ENCODE measurements around the gene SNAP25. TPM values are rescaled to one million over a fixed set of nuclear protein-coding genes. Genes with fewer than 3 reads are reported as not detected.

The SNAP25 gene
- total RNA-seq, 3 donors from 2014 or later, result 0.80 to 10.5 (median 1.1) TPM

DNA sequence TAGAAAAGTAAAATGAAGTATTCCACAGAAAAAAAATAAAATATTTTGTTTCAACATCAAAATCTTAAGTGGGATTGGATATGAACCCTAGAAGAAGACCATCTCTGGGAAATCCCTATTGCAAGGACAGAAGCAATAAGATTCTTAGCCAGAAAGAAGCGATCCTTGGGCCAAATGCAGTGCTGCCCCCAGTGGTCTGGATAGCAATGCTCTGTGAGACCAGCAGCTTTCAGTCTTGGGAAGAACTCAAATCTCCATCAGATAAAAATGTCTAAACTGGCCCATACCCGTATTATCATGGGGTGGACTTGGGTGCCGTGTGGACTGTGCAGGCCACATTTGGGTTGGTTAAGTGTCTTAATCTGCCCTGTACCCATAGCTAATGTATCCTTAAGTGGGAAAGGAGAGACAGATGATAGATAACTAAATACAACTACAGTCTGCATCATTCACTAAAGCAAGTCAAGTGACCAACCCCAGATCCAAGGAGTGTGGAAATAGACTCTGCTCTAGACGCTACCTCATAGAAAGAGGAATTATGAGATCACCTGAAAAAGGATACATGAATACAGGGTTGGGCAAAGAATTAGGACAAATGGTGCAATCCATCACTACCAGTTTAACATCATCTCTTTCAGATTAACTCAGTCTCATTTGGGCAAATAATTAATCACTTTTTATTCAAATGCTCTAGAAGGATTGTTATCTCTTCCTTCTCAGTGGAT, 38.9 kb upstream of the SNAP25 start:
- no peak overlapping the region for H3K4me3 ChIP-seq
- H3K4me1 ChIP-seq (ENCODE audit: low read depth), result no peaks in the 10 kb centered on the region
- H3K36me3 ChIP-seq (ENCODE audit: low read depth), result no peaks in the 10 kb centered on the region
- ATAC-seq (no peak), DNase-seq (no peak)
- TF ChIP-seq, protein P1, sequence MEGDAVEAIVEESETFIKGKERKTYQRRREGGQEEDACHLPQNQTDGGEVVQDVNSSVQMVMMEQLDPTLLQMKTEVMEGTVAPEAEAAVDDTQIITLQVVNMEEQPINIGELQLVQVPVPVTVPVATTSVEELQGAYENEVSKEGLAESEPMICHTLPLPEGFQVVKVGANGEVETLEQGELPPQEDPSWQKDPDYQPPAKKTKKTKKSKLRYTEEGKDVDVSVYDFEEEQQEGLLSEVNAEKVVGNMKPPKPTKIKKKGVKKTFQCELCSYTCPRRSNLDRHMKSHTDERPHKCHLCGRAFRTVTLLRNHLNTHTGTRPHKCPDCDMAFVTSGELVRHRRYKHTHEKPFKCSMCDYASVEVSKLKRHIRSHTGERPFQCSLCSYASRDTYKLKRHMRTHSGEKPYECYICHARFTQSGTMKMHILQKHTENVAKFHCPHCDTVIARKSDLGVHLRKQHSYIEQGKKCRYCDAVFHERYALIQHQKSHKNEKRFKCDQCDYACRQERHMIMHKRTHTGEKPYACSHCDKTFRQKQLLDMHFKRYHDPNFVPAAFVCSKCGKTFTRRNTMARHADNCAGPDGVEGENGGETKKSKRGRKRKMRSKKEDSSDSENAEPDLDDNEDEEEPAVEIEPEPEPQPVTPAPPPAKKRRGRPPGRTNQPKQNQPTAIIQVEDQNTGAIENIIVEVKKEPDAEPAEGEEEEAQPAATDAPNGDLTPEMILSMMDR (IDR thresholded peaks at IDR 0.05), result no peak
- H3K9me3 ChIP-seq, result no peaks in the 10 kb centered on the region
- intact Hi-C loops (cut with DNase I, micrococcal nuclease), result no loop called here

DNA sequence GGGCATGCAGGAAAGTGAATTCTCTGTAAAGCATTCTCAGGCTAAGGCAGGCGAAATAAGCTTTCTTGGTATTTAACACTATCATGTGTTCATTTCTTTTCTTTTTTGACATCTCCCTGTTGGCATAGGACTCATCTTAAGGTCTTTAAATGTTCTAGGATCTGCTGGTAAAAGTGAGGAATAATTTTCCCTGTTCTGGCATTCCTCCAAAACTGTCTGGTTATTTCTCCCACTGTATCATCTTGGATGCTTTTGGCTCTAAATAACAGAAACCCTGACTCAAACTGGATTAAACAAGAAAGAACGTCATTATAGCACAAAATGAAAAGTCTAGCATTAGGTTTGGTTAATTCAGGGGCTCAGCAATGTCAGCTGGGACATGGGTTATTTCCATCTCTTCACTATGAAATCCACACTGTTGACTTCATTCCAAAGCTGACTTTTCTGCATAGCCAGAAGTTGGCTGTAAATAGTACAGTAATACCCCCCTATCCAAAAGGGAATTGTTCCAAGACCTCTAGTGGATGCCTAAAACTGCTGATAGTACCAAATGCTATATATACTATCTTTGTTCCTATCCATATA, 37.9 kb upstream of the SNAP25 start:
- no peak for DNase-seq
- TF ChIP-seq, protein P1 (IDR thresholded peaks at IDR 0.05), result no peak
- H3K4me1 ChIP-seq (ENCODE audit: low read depth), result no peaks in the 10 kb centered on the region
- H3K9me3 ChIP-seq, result peaks cover 2% of the 10 kb centered on the region
- intact Hi-C loops (cut with DNase I, micrococcal nuclease), result no loop called here
- no peak overlapping the region for H3K4me3 ChIP-seq
- ATAC-seq, result no peak
- no peaks in the 10 kb centered on the region for H3K36me3 ChIP-seq (ENCODE audit: low read depth)

DNA sequence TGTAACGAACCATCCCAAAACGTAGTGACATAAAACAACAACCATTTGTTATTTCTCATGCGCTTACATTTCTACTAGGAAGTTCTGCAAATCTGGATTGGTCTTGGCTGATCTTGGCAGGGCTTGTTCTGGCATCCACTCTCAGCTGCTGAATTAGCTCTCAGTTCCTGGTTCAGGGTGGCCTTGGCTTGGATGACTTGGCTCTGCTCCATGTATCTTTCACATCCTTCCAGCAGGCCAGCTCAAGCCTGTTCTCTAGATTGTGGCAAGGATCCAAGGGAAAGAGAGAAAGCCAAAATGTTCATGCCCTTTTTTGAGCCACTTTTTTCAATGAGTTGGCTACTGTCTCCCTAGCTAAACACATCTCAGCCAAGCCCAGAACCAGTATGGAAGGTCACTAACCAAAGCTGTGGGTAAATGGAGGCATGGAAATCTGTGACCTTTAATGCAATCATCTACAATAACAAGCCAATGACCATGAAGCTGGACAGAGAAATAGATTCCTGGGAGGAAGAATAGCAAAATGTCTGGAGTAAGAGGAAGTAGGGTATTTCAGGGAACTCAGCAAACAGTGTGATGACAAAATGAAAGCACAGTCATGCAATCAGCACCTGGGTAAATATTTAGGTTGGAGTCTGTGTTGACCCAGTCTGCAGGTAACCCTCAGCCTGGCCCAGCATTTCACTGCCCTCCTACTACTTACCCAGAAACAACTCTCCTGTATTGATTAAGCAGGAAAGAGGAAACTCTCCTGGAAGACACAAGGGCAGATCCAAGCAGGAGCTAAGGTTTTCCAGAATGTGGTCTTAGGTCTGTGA, 32.7 kb upstream of the SNAP25 start:
- no peak for DNase-seq
- intact Hi-C loops (cut with DNase I, micrococcal nuclease), result no loop called here
- TF ChIP-seq, protein P1 (IDR thresholded peaks at IDR 0.05), result no peak
- Histone ChIP-seq H3K4me3 (no peak overlapping the region), H3K9me3 (peaks cover 5% of the 10 kb centered on the region), H3K4me1 (ENCODE audit: low read depth) (no peaks in the 10 kb centered on the region), H3K36me3 (ENCODE audit: low read depth) (no peaks in the 10 kb centered on the region)
- peak; percentile 50 for ATAC-seq

DNA sequence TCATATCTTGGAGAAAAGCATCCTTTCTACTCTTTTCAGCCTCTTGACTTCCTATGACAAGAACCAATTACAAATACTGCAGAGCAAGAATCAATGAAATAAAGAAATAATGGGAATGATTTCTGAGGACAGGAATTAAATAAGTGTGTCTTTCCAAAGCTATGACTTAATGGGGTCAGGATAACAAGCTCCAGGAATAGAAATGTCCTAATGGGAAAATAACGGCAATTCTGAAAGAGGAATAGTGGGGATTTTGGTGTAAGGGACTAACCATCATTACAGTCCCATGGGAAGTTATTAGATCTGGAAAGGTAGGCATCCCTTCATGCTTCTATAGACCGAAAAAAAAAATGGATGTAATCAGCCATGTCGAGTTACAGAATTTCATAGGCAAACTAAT, 28.2 kb upstream of the SNAP25 start:
- Histone ChIP-seq H3K4me1 (ENCODE audit: low read depth) (no peaks in the 10 kb centered on the region), H3K9me3 (peaks cover 5% of the 10 kb centered on the region), H3K36me3 (ENCODE audit: low read depth) (no peaks in the 10 kb centered on the region), H3K4me3 (no peak overlapping the region)
- no peak for ATAC-seq
- no peak for DNase-seq
- TF ChIP-seq, protein P1 (IDR thresholded peaks at IDR 0.05), result no peak
- intact Hi-C loops (cut with DNase I, micrococcal nuclease), result no loop called here

DNA sequence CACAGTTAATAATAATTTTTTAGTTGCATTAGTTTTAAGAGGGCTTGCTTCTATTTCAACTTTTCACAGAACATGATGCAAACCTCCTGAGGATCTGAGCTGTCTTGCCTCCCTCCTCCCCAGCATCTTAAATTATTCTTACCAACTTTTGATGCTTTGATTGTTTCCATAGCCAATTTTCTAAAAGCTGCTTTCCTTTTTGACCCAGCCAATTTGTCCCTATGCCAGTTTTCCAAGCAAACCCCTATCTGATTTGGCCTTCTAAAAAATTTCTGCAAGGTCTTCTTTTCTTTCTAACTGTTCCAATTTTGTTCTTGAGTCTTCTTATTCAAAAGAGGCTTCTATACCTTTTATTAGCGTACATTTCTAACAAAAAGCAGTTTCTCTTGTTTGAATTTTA, 26.5 kb upstream of the SNAP25 start:
- no peaks in the 10 kb centered on the region for H3K36me3 ChIP-seq (ENCODE audit: low read depth)
- no peaks in the 10 kb centered on the region for H3K4me1 ChIP-seq (ENCODE audit: low read depth)
- intact Hi-C loops (cut with DNase I, micrococcal nuclease), result no loop called here
- TF ChIP-seq, protein P1 (IDR thresholded peaks at IDR 0.05), result no peak
- H3K4me3 ChIP-seq, result no peak overlapping the region
- H3K9me3 ChIP-seq, result no peaks in the 10 kb centered on the region
- DNase-seq (no peak), ATAC-seq (no peak)
